HG03095 (cell line): ENCODE data around the gene CNBD2.
"Not testable (repeated sequence)": the region's sequence is repeated elsewhere in the genome, so short reads cannot be mapped to it uniquely, and the experiment has no call there.

ENCODE experiments used
- ATAC-seq: cut with Tn5 transposase; IDR thresholded peaks from one replicate; pipeline ENCODE4 v1.9.1; 2021; ENCODE audit warnings: moderate library complexity; ENCODE audit not compliant: unreplicated experiment

The CNBD2 gene

DNA sequence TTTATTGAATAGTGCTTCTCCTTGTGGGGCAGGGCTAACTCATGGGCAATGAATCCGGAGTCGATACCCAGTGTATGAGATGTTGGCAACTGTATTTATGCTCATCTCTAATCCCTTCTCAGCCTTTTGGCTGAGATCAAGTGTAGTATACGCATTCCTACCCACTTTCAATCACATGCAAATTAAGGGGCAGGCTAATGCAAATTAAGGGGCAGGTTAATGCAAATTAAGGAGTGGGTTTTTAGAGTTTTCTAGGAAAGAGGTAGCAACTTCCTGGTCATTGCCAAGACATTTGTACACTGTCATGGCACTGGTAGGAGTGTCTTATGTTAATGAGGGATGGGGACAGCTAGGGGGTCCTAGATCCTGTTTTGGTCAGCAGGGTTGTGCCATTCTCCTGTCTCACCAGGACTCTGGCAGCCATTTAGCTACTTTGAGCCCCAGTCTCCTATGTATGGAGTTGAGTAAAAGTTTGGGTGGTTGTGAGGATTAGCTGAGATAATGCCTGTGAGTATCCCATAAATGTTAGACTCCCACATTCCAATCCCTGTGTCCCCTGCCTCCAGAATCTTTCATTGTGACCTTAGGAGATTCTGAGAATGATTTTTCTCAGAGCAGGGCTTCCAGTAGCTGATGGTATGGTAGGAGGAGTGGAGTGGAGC lies at the start of gene CNBD2:
CNBD2 (plus strand) TSS at position 612 of the 662 bp plus-strand sequence. CDS start 173 bp downstream, outside the sequence.
- ATAC-seq = no peak

DNA sequence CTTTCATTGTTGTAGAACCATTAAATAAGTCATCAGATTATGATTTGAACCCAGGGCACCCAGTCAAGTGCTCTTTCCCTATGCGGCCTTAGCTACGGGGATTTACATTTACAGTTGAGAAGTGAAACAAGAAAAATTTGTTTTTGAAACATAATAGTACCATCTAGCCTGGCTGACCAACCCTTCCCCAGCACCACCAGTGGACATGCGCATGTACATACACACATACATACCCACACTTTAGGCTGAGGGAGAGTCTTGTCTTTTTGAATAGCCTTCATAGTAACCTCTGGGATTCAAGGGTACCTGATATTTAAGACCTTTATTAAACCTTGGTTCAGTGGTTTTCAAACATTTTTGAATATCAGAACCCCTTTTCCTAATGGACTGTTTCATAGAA lies 47.9 kb upstream of the CNBD2 start:
- ATAC-seq = no peak

DNA sequence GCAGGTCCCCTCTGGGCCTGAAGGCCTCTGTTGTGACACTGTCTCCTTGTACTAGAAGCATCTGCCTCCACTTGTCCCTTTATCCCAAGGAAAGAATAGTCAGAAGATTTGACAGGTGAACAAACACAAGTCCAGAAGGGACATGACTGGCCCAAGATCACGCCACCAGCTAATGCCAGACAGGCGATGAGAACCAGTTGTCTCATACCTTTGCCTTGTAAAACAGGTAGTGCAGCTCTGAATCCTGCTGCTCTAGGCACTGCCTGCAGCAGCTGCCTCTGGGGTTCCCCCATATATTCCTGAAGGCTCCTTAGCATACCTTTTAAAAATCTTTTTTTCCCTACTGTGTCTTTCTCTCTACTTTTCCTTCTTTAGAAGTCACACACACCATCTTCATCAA lies 39.1 kb upstream of the CNBD2 start:
- ATAC-seq = no peak

DNA sequence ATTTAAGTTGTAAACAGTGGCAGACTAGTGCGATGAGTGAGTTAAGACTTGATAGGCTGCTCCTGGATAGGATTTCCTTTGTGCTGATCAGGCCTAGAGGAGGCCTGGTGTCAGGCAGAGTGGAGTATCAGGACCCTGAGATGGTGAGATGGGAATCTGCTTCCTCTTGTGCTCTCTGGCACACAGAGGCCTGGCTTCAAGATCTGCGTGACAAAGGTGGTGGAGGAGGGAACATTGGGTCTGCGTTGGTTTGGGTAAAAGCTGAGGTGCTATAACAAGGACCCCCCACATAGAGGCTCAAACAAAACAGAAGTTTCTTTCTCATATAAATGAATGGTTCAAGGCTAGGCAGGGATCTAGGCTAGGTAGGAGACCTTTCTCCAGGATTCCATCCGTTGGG lies 34.3 kb upstream of the CNBD2 start:
- ATAC-seq = no peak

DNA sequence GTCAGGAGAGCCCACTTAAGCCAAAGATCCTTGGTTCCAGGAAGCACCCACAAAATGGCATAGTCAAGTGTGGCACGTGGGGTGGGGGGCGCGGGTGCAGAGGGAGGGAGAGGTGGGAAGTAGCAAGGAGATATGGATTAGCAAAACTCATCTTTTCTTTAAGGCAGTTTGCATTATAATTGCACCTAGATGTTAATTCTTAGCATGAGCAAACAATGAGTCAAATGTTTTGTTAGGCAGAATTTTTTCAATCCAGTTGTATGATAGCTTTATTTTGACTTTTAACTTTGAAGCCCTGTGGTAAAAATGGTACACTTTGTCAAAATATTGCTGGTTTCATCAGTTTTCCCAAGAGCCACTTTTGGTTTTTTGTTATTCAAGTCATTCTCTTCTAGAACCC lies 29.1 kb upstream of the CNBD2 start:
- ATAC-seq = no peak

DNA sequence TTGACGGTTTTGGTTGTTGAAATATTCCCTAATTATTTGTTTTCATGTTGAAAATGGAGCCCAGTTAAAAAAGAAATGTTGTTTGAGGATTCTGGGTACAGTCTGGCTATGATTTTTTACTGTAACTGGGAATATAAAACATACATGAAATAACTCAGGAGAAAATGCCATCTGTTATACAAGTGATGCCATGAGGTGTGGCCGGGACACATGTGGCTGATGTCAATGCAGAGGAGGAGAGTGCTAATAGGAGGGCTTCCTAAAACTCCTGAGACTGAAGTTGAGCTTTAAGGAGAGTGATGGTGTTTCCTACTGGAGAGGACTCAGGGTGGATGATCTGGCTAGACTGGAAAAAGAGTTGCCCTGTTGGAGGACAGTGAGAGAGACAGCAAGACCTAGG lies 26.8 kb upstream of the CNBD2 start:
- no peak for ATAC-seq

DNA sequence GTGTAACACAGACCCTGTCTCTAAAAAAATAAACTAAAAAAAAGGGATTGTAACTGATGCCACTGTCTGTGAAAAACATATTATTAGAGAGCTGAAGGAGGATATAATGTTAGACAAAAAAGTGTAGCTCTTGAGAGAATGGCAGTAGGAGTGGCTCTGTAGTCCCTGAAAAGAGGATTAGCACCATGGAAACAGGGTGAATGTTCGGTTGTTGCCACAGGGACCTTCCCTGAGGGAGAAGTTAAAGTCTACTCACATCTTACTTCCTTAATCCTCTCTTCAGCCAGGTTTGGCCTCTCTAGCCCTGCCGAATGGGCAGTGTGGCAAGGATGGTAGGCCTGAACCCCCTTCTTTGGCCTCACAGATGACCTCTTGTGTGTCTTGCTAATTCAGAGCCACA lies 26.1 kb upstream of the CNBD2 start:
- ATAC-seq = no peak

DNA sequence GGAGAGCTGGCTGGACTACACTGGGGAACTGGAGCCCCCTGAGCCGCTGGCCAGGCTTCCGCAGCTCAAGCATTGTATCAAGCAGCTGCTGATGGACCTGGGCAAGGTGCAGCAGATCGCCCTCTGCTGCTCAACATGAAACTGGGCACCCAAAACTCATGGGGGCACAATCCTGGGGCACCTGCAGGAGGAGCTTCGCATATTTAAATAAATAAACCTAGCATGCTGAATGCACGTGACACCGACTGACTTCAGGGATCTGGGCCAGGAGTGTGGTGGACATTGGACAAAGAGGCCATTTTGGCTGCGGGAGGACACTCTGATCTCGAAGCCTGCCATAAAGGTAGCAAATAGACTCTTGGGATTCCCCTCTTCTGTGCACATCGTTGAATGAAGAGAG lies 20.9 kb upstream of the CNBD2 start:
- ATAC-seq = no peak

DNA sequence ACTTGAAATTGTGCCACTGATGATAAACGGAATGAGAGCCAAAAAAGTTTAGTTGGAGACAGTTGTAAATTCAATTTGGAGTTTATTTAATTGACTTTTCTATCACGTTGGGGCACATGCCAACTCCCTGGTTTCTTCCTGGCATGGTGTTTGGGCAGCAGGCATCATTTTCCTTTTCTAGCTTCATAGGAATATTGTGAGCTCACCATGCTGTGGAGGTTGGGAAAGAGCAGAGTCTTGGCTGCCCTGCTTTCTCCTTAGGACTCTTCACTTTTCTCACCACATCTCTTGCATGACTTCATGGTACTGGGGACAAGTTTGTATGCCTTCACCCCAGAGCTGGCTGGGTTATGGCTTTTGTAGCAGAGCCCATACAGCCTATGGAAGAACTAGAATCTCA lies 20.5 kb upstream of the CNBD2 start:
- ATAC-seq = no peak

DNA sequence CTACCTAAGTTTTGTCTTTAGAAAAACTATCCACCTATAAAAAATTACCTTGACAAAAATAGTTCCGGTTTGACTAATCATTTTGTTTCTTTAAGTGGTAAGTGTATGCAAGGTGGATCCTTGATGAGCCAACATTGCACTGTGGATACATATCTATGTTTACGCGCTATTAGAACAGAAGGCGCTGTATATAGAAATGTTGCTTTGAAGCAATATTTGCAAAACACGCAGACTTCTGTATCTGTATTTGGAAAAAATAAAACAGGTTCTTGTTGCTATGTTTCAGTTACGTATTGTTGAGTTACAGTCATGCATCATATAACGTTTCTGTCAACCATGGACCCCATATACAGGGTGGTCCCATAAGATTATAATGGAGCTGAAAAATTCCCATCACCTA lies 18.3 kb upstream of the CNBD2 start:
- no peak for ATAC-seq

DNA sequence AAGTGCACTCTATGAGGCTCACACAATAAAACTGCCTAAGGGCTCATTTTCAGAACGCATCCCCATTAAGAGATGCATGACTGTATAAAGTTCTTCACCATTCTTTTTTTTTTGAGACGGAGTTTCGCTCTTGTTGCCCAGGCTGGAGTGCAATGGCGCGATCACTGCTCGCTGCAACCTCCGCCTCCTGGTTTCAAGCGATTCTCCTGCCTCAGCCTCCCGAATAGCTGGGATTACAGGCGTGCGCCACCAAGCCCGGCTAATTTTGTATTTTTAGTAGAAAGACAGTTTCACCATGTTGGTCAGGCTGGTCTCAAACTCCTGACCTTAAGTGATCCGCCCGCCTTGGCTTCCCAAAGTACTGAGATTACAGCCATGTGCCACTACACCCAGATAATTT lies 16.3 kb upstream of the CNBD2 start:
- not testable (repeated sequence) for ATAC-seq

DNA sequence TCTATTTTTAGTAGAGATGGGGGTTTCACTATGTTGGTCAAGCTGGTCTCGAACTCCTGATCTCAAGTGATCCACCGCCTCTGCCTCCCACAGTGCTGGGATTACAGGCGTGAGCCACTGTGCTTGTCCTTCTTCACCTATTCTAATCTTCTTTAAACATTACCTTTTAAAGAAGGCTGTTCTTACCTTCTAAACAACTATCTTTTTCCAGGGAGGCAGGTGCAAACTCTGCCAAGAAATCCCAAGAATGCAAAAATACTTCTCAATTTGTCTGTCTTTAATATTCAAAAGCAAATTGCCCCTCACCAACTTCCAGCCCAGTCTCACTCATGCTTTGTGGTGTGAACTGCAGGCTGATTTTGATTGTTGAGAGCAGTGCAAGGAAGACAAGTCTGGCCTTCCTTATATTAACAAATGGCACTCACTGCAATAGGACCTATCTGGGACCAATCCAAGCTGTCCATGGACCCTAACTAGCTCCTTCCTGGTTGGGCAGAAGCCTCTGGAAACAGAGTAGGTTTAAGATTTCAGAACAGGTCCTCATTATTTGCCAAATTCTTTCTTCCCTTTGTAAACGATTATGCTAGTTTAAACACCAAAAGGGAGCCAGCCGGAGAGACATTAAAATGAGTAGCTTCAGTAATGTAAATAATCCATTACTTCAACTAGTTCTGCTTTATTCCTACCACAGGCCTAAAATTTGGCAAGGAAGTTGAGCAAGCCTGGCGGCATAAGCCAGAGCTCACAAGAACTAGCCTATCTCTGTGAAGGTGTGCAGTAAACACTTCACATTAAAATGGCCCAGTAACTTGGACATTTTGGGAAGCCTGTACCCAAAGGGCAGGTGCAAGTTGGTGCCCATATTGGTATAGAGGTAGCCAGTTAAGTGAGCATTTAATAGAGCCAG lies 15.7 kb upstream of the CNBD2 start:
- ATAC-seq = no peak

DNA sequence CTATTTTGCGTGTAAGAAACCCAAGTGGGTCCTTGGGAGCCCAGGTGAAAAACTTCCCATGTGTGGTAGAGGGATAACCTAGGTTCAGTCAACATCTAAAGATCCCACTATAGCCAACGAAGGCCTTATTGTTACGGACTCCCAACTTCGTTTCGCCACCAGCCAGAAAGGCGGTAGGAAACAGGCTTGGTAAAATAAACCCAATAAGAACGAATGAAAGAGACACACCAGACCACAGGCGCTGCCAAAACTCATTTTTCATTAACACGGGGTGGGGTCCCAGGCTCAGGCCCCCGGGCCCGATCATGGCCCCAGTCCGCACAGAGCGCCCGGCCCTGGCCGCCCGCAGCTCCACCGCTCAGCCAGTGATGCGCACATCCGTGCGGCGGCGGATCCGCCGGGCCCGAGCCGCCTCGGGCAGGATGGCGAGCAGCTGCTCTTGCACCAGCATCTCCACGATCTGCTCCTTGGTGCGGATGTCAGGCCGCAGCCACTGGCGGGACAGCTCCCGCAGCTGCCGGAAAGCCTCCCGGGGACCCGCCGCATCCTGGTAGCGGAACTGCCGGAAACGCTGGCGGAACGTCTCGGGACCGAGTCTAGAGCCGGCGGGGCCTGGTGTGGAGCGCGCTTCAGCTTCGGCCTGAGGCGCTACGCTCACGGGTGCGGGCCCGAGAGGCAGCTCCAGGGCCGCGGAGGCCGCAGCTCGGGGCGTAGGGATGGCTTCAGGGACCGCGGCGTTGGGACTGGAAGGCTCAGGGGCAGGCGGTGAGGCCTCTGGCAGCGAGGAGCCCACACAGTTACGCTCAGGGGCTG lies 14.8 kb upstream of the CNBD2 start:
- peak; percentile 14 for ATAC-seq

DNA sequence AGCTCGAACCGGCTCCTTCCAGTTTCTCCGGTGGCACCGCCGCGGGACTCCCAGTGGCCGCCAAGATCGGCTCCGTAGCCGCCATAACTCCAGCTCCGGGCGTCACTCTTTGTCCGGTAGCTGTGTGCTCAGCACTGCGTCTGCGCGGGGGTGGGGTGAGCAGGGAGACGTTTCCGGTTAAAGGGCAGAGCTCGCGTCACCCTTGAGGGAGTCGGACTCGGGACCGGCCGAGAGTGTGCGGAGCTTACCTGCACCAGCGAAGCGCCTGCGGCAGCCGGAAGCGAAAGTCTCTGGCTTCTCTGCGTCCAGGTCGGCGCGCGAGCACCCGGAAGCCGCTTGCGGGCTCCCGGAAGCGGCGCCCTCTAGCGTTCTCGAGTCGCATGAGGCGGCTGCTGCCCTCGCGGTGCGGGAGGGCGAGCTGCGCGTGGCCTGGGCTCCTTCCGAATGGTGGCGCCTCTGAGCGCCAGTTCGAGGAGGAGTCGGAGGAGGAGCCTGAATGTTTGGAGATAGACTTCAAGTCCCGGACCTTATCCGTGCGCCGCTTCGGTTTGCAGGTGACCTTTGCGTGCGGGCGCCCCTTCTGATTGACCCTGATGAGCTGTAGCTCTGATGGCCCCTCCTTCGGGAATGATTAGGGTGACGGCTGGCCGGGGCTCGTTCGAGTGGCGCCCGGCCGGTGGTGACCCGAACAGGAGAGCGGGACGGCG lies 14.0 kb upstream of the CNBD2 start, which contains the start of gene SCAND1:
SCAND1 (minus strand) TSS at position 303 of the 707 bp plus-strand sequence; CDS start at position 85, 218 bp downstream.
- ATAC-seq = peak; percentile 75

DNA sequence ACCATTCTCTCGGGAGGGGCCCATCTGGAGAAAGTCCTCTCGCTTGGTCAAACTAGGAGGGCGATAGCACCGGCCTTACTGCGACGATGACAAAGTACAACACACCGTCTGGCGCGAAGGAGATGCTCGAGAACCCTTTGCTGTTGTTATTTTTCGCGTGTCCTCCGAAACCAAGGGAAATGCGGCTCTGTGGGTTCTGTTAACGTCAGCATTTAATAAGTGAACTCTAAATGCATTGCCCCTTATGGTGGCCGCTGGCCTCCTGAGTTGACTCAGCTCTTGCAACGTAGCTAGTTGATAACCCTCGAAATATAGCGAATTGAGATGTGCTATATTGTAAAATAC lies 13.5 kb upstream of the CNBD2 start:
- no peak for ATAC-seq

DNA sequence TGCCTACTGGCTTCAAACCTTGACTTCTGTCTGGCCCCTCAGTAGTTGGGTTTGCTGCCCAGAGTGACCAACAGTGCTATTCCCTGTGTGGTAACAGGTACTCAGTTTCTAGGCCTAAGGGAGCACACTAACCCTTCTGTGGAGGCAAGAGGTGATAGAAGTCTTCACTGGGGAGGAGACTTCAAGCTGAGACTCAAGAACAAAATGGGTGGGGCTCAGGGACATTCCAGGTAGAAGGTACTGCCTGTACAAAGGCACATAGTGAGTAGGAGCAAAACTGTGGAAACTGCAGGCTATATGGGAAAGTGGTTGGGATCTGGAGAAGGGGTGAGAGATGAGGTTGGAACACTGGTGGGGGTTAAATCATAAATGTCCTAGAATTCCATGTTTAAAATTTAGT lies 11.8 kb upstream of the CNBD2 start:
- ATAC-seq = no peak

DNA sequence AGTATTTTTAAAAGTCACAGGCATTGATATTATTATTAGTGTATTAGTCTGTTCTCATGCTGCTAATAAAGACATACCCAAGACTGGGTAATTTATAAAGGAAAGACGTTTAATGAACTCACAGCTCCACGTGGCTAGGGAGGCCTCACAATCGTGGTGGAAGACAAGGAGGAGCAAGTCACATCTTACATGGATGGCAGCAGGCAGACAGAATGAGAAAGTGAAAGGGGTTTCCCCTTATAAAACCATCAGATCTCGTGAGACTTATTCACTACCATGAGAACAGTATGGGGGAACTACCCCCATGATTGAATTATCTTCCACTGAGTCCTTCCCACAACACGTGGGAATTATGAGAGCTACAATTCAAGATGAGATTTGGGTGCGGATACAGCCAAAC lies 9.1 kb upstream of the CNBD2 start:
- ATAC-seq = not testable (repeated sequence)

DNA sequence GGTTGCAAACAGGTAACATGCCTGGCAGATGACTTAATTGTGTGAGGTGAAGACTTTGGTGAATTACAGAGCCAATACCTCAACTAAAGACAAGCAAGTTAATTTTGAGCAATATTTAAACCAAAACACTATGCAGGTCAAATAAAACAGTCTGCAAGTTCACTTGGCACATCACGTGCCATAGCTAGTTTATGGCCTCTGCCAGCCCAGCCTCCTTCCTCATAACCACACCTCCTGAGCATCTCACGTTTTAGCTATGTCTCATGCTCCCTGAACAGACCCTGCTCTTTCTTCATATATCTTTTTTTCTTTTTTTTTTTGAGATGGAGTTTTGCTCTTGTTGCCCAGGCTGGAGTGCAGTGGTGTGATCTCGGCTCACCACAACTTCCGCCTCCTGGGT lies 4.5 kb upstream of the CNBD2 start:
- no peak for ATAC-seq

DNA sequence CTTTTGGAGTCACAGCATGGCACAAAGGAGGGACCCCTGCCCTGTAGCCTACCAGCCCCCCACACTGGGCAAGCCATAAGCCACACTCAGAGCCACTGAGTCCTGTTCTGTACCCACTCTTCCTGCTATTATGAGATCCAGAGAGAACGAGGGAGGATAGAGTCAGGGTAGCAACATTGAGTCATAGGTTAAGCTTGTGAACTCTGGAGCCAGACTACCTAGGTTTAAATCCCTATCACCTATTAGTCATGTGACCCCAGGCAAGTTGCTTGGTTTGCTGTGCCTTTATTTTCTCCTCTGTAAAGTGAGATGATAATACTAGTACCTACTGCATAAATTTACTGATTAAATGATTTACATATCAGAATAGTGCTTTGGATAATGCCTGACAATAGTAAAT lies 540 bp downstream of the CNBD2 start:
- no peak for ATAC-seq

DNA sequence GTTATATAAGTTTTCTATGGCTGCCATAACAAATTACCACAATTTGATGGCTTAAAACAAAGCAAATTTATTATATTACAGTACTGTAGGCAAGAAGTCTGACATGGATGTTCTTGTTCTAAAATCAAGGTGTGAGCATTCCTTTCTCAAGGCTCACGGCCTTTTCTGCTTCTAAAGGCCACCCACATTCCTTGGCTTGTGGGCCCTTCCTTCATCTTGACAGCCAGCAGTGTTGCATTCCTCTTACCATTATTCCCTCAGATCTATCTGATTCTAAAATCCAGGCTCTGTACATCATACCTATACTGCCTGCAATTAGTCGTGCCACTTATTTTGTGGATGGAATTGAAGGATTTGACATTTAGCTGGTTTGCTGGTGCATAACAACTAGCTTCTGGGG lies 3.6 kb downstream of the CNBD2 start:
- no peak for ATAC-seq

DNA sequence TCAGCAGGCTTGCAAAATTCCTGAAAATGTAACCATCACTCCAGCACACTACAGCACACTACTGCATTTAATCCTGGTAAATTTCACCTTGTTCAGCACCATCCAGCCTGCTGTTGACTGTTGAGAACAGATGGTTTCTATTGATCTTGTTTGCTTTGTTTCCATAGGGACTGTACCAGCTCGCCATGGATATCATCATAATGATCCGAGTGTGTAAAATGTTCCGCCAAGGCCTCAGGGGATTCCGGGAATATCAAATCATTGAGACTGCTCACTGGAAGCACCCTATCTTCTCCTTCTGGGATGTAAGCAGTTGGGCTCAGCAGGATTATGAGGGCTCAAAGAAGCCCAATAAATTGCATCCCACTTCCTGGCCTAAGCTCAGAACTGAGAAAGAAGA lies 4.1 kb downstream of the CNBD2 start:
- no peak for ATAC-seq
